Tibial nerve (tissue), 3 donors: ENCODE results near the gene ZNF853.

Experiments used
- CTCF ChIP-seq, 5 experiments: fragments of 200-600 bp in 3 of 5; fragments of 450-650 bp in 2 of 5; sonication (generic) in 3 of 5; IDR thresholded peaks; one replicate each; pipeline ENCODE4 v1.5.1; 2016 to 2019; ENCODE audit warnings: antibody characterized with exemption in 5 of 5, mild to moderate bottlenecking in 3 of 5, moderate library complexity in 2 of 5
- POLR2A ChIP-seq, 2 donors: fragments of 450-650 bp; IDR thresholded peaks; one replicate each; pipeline ENCODE4 v1.6.1; 2017; ENCODE audit warnings: antibody characterized with exemption in 2 of 2, mild to moderate bottlenecking in 2 of 2, moderate library complexity in 2 of 2

DNA sequence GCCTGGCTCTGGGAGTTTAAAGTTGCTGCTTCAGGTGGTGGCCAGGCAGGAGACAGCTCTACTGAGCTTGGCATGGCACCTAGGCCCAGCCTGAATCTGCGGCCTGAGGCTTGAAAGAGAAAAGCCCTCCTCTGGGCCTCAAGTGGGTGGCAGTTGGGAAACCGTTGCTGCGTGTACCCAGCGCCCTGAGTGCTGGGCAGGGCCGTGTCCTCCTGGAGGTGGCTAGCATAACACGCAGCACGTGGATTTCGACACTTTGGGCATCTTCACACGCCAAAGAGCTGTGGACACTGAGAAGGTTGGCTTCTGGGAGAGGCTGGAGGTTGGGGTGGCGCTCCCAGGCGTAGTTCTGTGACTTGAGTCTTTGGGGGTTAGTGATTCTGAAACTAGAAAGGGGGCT is 24.2 kb downstream of the ZNF853 start:
- TF ChIP-seq CTCF (IDR thresholded peaks at IDR 0.05): no peak
- no peak for TF ChIP-seq POLR2A (IDR thresholded peaks at IDR 0.05)
